GM18502 (cell line): Measurements from ENCODE around the gene DHX32.
A peak's percentile ranks its signal among the peaks of the same experiment; 100 is the strongest.
"Not testable (repeated sequence)": the region's sequence is repeated elsewhere in the genome, so short reads cannot be mapped to it uniquely, and the experiment has no call there.

Source experiments
- ATAC-seq: cut with Tn5 transposase; IDR thresholded peaks from one replicate; pipeline ENCODE4 v1.9.1; 2021; ENCODE audit warnings: mild to moderate bottlenecking; ENCODE audit not compliant: unreplicated experiment, poor library complexity

DHX32 gene

GRCh38 chr10:125896088-125896934, 15.2 kb upstream of the DHX32 start, which contains the start of gene FANK1:
Gene FANK1, plus strand, starts transcription at chr10:125896564. Its CDS starts 79 bp downstream, at chr10:125896643.
- peak; percentile 87 for ATAC-seq

- peak; percentile 62 for ATAC-seq
Observed at GRCh38 chr10:125895130-125896087, 14.3 kb upstream of the DHX32 start.

- ATAC-seq = not testable (repeated sequence)
Observed at GRCh38 chr10:125894176-125894575, 13.1 kb upstream of the DHX32 start.

GRCh38 chr10:125892402-125892801, 11.3 kb upstream of the DHX32 start:
- not testable (repeated sequence) for ATAC-seq

GRCh38 chr10:125889441-125889840, 8.3 kb upstream of the DHX32 start:
- not testable (repeated sequence) for ATAC-seq

GRCh38 chr10:125886914-125887512, 5.9 kb upstream of the DHX32 start:
- ATAC-seq = no peak

GRCh38 chr10:125883211-125883610, 2.1 kb upstream of the DHX32 start:
- ATAC-seq = no peak

GRCh38 chr10:125882596-125882995, 1.5 kb upstream of the DHX32 start:
- no peak for ATAC-seq

GRCh38 chr10:125880719-125881118, 373 bp downstream of the DHX32 start:
- ATAC-seq = no peak

GRCh38 chr10:125878957-125879835, 1.9 kb downstream of the DHX32 start:
- ATAC-seq = no peak

GRCh38 chr10:125871338-125871737, 9.8 kb downstream of the DHX32 start:
- ATAC-seq = no peak

GRCh38 chr10:125868372-125868975, 12.6 kb downstream of the DHX32 start:
- ATAC-seq = peak; percentile 75

GRCh38 chr10:125866421-125867029, 14.6 kb downstream of the DHX32 start:
- ATAC-seq = no peak

- ATAC-seq = no peak
Observed at GRCh38 chr10:125865120-125865519, 16.0 kb downstream of the DHX32 start.

GRCh38 chr10:125859128-125859817, 21.8 kb downstream of the DHX32 start:
- no peak for ATAC-seq

- ATAC-seq = no peak
Observed at GRCh38 chr10:125857185-125857760, 23.8 kb downstream of the DHX32 start.

GRCh38 chr10:125852487-125852886, 28.6 kb downstream of the DHX32 start:
- ATAC-seq = no peak
